A549 (cell line): ENCODE data around the gene ENTR1.

Experiments used
- CTCF ChIP-seq: fragments of >200 bp; sonication (Bioruptor Twin); formaldehyde crosslinking; IDR thresholded peaks from 3 replicates; pipeline ENCODE4 v1.5.1; 2016
- ELK1 ChIP-seq: fragments of 150-350 bp; IDR thresholded peaks from 2 replicates; pipeline ENCODE4 v1.6.1; 2014; ENCODE audit warnings: low read depth, mild to moderate bottlenecking, low read length
- SMC3 ChIP-seq: fragments of >200 bp; sonication (Bioruptor Twin); formaldehyde crosslinking; IDR thresholded peaks from 3 replicates; pipeline ENCODE4 v1.6.1; 2018; ENCODE audit warnings: inconsistent platforms

- TF ChIP-seq CTCF: no peak
- TF ChIP-seq SMC3: no peak
- no peak for TF ChIP-seq ELK1
These were observed 6.0 kb upstream of the ENTR1 start for GRCh38 chr9:136416427-136416826.
